GM18909 (cell line): Measurements from ENCODE around the gene CNKSR1.

ENCODE experiments used
- ATAC-seq: cut with Tn5 transposase; IDR thresholded peaks from one replicate; pipeline ENCODE4 v1.9.1; 2021; ENCODE audit warnings: mild to moderate bottlenecking; ENCODE audit not compliant: unreplicated experiment, poor library complexity

CNKSR1 gene

GRCh38 chr1:26158908-26159742 lies 18.2 kb upstream of the CNKSR1 start, which contains the start of gene FAM110D:
FAM110D (plus strand) TSS chr1:26159079; CDS start chr1:26161292, 2,213 bp downstream.
- ATAC-seq, result no peak

- ATAC-seq, result no peak
Measured at GRCh38 chr1:26159743-26160039, 17.6 kb upstream of the CNKSR1 start.

GRCh38 chr1:26160527-26161414 lies 16.5 kb upstream of the CNKSR1 start:
- no peak for ATAC-seq

- no peak for ATAC-seq
Measured at GRCh38 chr1:26161415-26162219, 15.7 kb upstream of the CNKSR1 start.

- no peak for ATAC-seq
Measured at GRCh38 chr1:26162220-26162709, 15.0 kb upstream of the CNKSR1 start.

GRCh38 chr1:26163684-26164035 lies 13.6 kb upstream of the CNKSR1 start:
- no peak for ATAC-seq

- ATAC-seq, result no peak
Measured at GRCh38 chr1:26164036-26164860, 13.0 kb upstream of the CNKSR1 start.

- no peak for ATAC-seq
Measured at GRCh38 chr1:26164861-26165842, 12.1 kb upstream of the CNKSR1 start.

GRCh38 chr1:26166719-26167281 lies 10.5 kb upstream of the CNKSR1 start:
- ATAC-seq, result no peak

- ATAC-seq, result no peak
Measured at GRCh38 chr1:26168410-26169197, 8.7 kb upstream of the CNKSR1 start, which contains the start of gene C1orf232. C1orf232 (minus strand) TSS chr1:26168963; CDS start chr1:26168499, 464 bp downstream.

GRCh38 chr1:26169198-26169554 lies 8.1 kb upstream of the CNKSR1 start:
- ATAC-seq, result no peak

- ATAC-seq, result peak; percentile 92
Measured at GRCh38 chr1:26169669-26170471, 7.4 kb upstream of the CNKSR1 start, which contains the start of gene ZNF593. ZNF593 (plus strand) TSS chr1:26169908; CDS start chr1:26169984, 76 bp downstream.

GRCh38 chr1:26170472-26170821 lies 6.8 kb upstream of the CNKSR1 start:
- no peak for ATAC-seq

- no peak for ATAC-seq
Measured at GRCh38 chr1:26171084-26172072, 5.9 kb upstream of the CNKSR1 start, which contains the start of gene ZNF593OS. ZNF593OS (minus strand) TSS chr1:26171832; CDS start chr1:26171661, 171 bp downstream.

- ATAC-seq, result no peak
Measured at GRCh38 chr1:26175346-26175745, 1.9 kb upstream of the CNKSR1 start.
